ENCODE data around the gene PNMA5.
"Not testable (repeated sequence)": the region's sequence is repeated elsewhere in the genome, so short reads cannot be mapped to it uniquely, and the experiment has no call there.

Gene PNMA5

DNA sequence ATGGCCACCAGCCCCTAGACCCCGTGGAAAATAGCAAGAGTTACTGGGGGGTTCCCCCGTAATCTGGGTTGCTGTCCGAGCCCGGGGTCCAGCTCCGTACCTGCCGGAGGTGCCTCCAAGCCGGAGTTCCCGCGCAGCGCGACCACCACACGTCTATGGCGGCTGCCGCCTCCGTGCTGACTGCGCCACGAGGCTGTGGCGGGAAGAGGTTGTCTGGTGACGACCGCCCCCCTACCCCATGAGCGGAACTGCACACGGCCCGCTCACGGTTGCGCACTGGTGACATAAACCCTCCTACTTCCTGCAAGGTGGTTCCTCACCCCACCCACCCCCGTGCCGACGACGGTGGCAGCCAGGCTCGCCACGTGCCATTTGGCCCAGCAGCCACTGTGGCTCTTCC is at the start of gene PNMA5:
Gene PNMA5, minus strand, starts transcription at position 184 of the 400 bp plus-strand sequence. CDS start 2,518 bp downstream, outside the sequence.
- TF ChIP-seq, protein P1, sequence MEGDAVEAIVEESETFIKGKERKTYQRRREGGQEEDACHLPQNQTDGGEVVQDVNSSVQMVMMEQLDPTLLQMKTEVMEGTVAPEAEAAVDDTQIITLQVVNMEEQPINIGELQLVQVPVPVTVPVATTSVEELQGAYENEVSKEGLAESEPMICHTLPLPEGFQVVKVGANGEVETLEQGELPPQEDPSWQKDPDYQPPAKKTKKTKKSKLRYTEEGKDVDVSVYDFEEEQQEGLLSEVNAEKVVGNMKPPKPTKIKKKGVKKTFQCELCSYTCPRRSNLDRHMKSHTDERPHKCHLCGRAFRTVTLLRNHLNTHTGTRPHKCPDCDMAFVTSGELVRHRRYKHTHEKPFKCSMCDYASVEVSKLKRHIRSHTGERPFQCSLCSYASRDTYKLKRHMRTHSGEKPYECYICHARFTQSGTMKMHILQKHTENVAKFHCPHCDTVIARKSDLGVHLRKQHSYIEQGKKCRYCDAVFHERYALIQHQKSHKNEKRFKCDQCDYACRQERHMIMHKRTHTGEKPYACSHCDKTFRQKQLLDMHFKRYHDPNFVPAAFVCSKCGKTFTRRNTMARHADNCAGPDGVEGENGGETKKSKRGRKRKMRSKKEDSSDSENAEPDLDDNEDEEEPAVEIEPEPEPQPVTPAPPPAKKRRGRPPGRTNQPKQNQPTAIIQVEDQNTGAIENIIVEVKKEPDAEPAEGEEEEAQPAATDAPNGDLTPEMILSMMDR (IDR thresholded peaks at IDR 0.05; ENCODE audit: extremely low read depth, insufficient read depth, missing control alignments): no peak
- DNase-seq (ENCODE audit: low spot score): no peak
- in situ Hi-C loops (cut with MboI; ENCODE audit: low pct_unique_long_range_greater_than_20kb, low sequenced_read_pairs, unreplicated experiment): no loop called here

DNA sequence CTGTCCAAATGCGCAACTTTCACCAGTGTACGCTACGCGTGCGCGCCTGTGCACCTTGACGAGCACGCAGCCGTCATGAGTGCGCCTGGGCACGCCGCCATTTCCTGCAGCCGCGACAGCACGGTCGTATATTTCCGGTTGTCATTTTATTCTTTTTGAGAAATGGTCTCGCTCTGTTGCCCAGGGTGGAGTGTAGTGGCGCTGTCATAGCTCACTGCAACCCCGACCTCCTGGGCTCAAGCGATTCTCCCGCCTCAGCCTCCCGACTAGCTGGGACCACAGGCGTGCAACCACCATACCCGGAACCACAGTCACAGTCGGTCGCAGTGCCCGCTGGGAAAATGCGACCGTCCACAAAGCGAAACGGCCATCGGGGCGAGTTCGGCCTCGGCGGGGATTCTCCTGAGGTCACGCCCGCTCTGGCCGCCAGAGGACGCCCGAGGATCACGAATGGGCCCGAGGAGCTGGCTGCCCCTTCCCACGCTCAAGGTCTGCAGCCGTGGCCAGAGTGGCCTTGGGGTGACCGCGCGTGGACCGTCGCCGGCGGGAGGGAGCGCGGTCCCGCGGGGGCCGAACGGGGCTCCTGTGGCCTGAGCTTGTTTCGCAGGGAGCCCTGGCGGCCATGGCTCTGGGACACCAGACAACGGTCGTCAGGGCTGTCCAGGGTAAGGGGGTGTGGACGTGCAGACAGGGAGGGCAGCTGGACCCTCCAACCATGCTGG is 38.6 kb upstream of the PNMA5 start:
- peak; percentile 88 for DNase-seq (ENCODE audit: low spot score)
- TF ChIP-seq, protein P1 (IDR thresholded peaks at IDR 0.05; ENCODE audit: extremely low read depth, insufficient read depth, missing control alignments): peak; percentile 89
- in situ Hi-C loops (cut with MboI; ENCODE audit: low pct_unique_long_range_greater_than_20kb, low sequenced_read_pairs, unreplicated experiment): no loop called here

DNA sequence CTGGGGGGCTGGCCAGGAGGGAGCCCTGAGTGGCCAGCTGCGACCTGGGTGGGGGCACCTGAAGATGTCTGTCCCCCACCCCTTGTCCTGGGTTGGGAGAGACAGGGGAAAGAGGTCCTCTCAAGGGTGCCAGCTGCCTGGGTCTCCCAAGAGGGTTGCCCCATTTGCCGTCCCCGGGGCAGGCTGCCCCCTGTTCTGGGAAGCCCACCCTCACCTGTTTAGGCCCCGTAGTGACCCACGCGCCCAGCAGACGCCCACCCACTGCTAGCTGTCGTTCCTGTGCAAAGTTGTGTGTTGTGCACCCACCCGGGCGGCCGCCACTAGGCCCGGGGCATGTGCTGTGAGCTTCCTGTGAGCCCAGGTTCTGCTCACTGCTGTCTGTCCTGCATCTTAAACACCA is 36.9 kb upstream of the PNMA5 start:
- TF ChIP-seq, protein P1 (IDR thresholded peaks at IDR 0.05; ENCODE audit: extremely low read depth, insufficient read depth, missing control alignments): no peak
- in situ Hi-C loops (cut with MboI; ENCODE audit: low pct_unique_long_range_greater_than_20kb, low sequenced_read_pairs, unreplicated experiment): no loop called here
- no peak for DNase-seq (ENCODE audit: low spot score)

- in situ Hi-C loops (cut with MboI; ENCODE audit: low pct_unique_long_range_greater_than_20kb, low sequenced_read_pairs, unreplicated experiment): no loop called here
- TF ChIP-seq, protein P1 (IDR thresholded peaks at IDR 0.05; ENCODE audit: extremely low read depth, insufficient read depth, missing control alignments): no peak
- no peak for DNase-seq (ENCODE audit: low spot score)
These were observed 36.0 kb upstream of the PNMA5 start for GRCh38 chrX:153029875-153030274.

DNA sequence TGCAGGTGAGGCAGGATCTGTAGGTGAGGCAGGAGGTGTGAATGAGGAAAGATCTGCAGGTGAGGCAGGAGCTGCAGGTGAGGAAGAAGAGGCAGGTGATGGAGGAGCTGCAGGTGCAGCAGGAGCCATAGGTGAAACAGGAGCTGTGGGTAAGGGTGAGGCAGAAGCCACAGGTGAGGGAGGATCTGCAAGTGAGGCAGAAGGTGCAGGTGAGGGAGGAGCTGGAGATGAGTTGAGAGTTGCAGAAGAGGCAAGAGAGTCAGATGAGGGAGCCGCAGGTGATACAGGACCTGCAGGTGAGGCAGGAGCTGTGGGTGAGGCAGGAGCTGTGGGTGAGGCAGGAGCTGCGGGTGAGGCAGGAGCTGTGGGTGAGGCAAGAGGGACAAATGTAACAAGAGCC is 35.2 kb upstream of the PNMA5 start:
- TF ChIP-seq, protein P1 (IDR thresholded peaks at IDR 0.05; ENCODE audit: extremely low read depth, insufficient read depth, missing control alignments): no peak
- no peak for DNase-seq (ENCODE audit: low spot score)
- in situ Hi-C loops (cut with MboI; ENCODE audit: low pct_unique_long_range_greater_than_20kb, low sequenced_read_pairs, unreplicated experiment): no loop called here

- DNase-seq (ENCODE audit: low spot score); in situ Hi-C loops (cut with MboI; ENCODE audit: low pct_unique_long_range_greater_than_20kb, low sequenced_read_pairs, unreplicated experiment): not testable (repeated sequence)
These were observed 34.6 kb upstream of the PNMA5 start for GRCh38 chrX:153028487-153028886.

GRCh38 chrX:153026501-153026900 is 32.6 kb upstream of the PNMA5 start:
- in situ Hi-C loops (cut with MboI; ENCODE audit: low pct_unique_long_range_greater_than_20kb, low sequenced_read_pairs, unreplicated experiment); DNase-seq (ENCODE audit: low spot score): not testable (repeated sequence)

- no peak for DNase-seq (ENCODE audit: low spot score)
- in situ Hi-C loops (cut with MboI; ENCODE audit: low pct_unique_long_range_greater_than_20kb, low sequenced_read_pairs, unreplicated experiment): no loop called here
- TF ChIP-seq, protein P1 (IDR thresholded peaks at IDR 0.05; ENCODE audit: extremely low read depth, insufficient read depth, missing control alignments): no peak
These were observed 25.2 kb upstream of the PNMA5 start for GRCh38 chrX:153019166-153019565.

DNA sequence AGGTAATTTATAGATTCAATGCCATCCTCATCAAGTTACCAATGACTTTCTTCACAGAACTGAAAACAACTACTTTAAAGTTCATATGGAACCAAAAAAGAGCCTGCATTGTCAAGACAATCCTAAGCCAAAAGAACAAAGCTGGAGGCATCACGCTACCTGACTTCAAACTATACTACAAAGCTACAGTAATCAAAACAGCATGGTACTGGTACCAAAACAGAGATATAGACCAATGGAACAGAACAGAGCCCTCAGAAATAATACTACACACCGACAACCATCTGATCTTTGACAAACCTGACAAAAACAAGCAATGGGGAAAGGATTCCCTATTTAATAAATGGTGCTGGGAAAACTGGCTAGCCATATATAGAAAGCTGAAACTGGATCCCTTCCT is 23.3 kb upstream of the PNMA5 start:
- DNase-seq (ENCODE audit: low spot score): not testable (repeated sequence)

More for the DNA sequence above, 23.3 kb upstream of the PNMA5 start:
- in situ Hi-C loops (cut with MboI; ENCODE audit: low pct_unique_long_range_greater_than_20kb, low sequenced_read_pairs, unreplicated experiment): not testable (repeated sequence)

Data from GM13977 (cell line).